Activated CD4-positive, alpha-beta memory T cell treated with anti-CD3 and anti-CD28 coated beads for 36 hours (primary cell): ENCODE data around the gene STK38L. TPM values are rescaled to one million over a fixed set of nuclear protein-coding genes. Genes with fewer than 3 reads are reported as not detected.

Source experiments
- CTCF ChIA-PET: fragments of 350-600 bp; sonication (Branson Sonifier 250); formaldehyde crosslinking; loops from one replicate; lab custom pipeline; 2021; ENCODE audit warnings: antibody characterized with exemption, inconsistent platforms; lab: Charles Lee
- POLR2A ChIA-PET: fragments of 350-600 bp; sonication (Branson Sonifier 250); formaldehyde crosslinking; loops from one replicate; lab custom pipeline; 2021; ENCODE audit warnings: antibody characterized with exemption; lab: Charles Lee
- DNase-seq: peaks from one replicate; pipeline ENCODE4 v3.0.0-alpha.2; 2020
- H3K27ac Mint-ChIP-seq: one replicate; pipeline ENCODE4 v1.8.0; 2021; ENCODE audit warnings: mixed read lengths
- H3K27me3 Mint-ChIP-seq: one replicate; pipeline ENCODE4 v1.8.0; 2021; ENCODE audit warnings: mixed read lengths
- H3K36me3 Mint-ChIP-seq: one replicate; pipeline ENCODE4 v1.8.0; 2021; ENCODE audit warnings: mixed read lengths
- H3K4me1 Mint-ChIP-seq: one replicate; pipeline ENCODE4 v1.8.0; 2021; ENCODE audit warnings: low read depth, mixed read lengths
- H3K4me3 Mint-ChIP-seq: one replicate; pipeline ENCODE4 v1.8.0; 2021; ENCODE audit warnings: mild to moderate bottlenecking, mixed read lengths
- H3K9me3 Mint-ChIP-seq: one replicate; pipeline ENCODE4 v1.8.0; 2021; ENCODE audit warnings: mixed read lengths
- intact Hi-C: fragments of 100-400 bp; cut with micrococcal nuclease; formaldehyde crosslinking; loops from one replicate; pipeline ENCODE4 v1.15.1; 2023
- total RNA-seq, 2 experiments: library from RNA; stranded (reverse); gene quantifications; one replicate each; pipeline ENCODE4 v1.2.3, GENCODE V29; 2021

Gene STK38L
- total RNA-seq, 2 experiments from 2014 or later = 25.1 to 25.2 TPM

GRCh38 chr12:27300226-27300625, 56.1 kb downstream of the STK38L start:
- ChIA-PET POLR2A (interaction anchor here (0.7 kb wide), 1 partner anchor 10 kb away, joined by 4 read pairs; no protein-coding TSS in a partner anchor), CTCF (interaction anchor here (0.6 to 1.2 kb wide), 2 partner anchors 160 to 285 kb away, joined by 3 to 4 read pairs; no protein-coding TSS in a partner anchor)
- H3K27me3 Mint-ChIP-seq = no peaks in the 10 kb centered on the region
- intact Hi-C loops = no loop called here
- peaks cover 4% of the 10 kb centered on the region for H3K4me1 Mint-ChIP-seq
- no peak for DNase-seq
- H3K4me3 Mint-ChIP-seq = no peak overlapping the region
- no peak overlapping the region for H3K27ac Mint-ChIP-seq
- H3K36me3 Mint-ChIP-seq = peaks cover 10% of the 10 kb centered on the region
- H3K9me3 Mint-ChIP-seq = no peaks in the 10 kb centered on the region

GRCh38 chr12:27303139-27304111, 59.3 kb downstream of the STK38L start:
- Mint-ChIP-seq H3K9me3 (no peaks in the 10 kb centered on the region), H3K36me3 (peaks cover 10% of the 10 kb centered on the region), H3K4me1 (no peaks in the 10 kb centered on the region), H3K4me3 (no peak overlapping the region), H3K27me3 (no peaks in the 10 kb centered on the region), H3K27ac (no peak overlapping the region)
- POLR2A ChIA-PET = no interaction called here
- intact Hi-C loops = no loop called here
- CTCF ChIA-PET = interaction anchor here (0.8 to 6.4 kb wide), 9 partner anchors 22 to 689 kb away, joined by 3 to 103 read pairs (median 3); partner anchors contain the start of genes STK38L and TM7SF3
- DNase-seq = no peak

DNA sequence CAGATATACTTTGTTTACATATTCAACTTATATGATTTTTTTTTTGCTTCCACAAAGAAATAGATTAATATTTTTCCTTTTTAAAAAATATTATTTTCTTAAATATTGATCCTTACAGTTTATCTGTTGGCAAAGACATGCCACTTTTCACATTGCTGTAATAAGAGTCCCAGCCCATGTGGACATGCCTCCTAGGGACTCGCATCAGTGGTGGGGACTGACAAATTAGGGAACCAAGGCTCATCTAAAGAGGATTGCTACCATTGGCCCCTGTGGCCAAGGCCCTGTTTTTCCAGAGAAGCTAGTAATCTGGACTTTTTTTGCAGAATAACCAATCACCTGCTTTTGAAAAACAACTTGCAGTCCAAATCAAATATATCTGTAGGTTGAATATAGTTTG, 60.8 kb downstream of the STK38L start:
- no peaks in the 10 kb centered on the region for H3K4me1 Mint-ChIP-seq
- no peaks in the 10 kb centered on the region for H3K9me3 Mint-ChIP-seq
- no peak for DNase-seq
- no peaks in the 10 kb centered on the region for H3K27me3 Mint-ChIP-seq
- H3K4me3 Mint-ChIP-seq = no peak overlapping the region
- POLR2A ChIA-PET = no interaction called here
- intact Hi-C loops = no loop called here
- peaks cover 6% of the 10 kb centered on the region for H3K36me3 Mint-ChIP-seq
- H3K27ac Mint-ChIP-seq = no peak overlapping the region
- CTCF ChIA-PET = interaction anchor here (0.6 to 6.4 kb wide), 23 partner anchors 8 to 453 kb away, joined by 3 to 103 read pairs (median 4); partner anchors contain the start of genes MED21 and TM7SF3

GRCh38 chr12:27305673-27306456, 61.8 kb downstream of the STK38L start:
- Mint-ChIP-seq H3K9me3 (no peaks in the 10 kb centered on the region), H3K27ac (no peak overlapping the region), H3K4me3 (no peak overlapping the region), H3K27me3 (no peaks in the 10 kb centered on the region), H3K4me1 (no peaks in the 10 kb centered on the region), H3K36me3 (peaks cover 10% of the 10 kb centered on the region)
- no peak for DNase-seq
- ChIA-PET CTCF (interaction anchor here (0.6 to 6.4 kb wide), 64 partner anchors 9 to 1247 kb away, joined by 3 to 103 read pairs (median 4); partner anchors contain the start of genes ITPR2, MED21, STK38L and TM7SF3), POLR2A (interaction anchor here (0.6 to 1.2 kb wide), 5 partner anchors 26 to 290 kb away, joined by 3 to 4 read pairs (median 3); partner anchors contain the start of gene STK38L)
- intact Hi-C loops = loop anchor here (1.0 to 2.0 kb wide), 5 partner anchors 61 to 452 kb away; partner anchors contain the start of genes MED21 and STK38L

GRCh38 chr12:27309293-27309994, 65.4 kb downstream of the STK38L start:
- CTCF ChIA-PET = interaction anchor here (1.3 to 1.4 kb wide), 3 partner anchors 270 to 294 kb away, joined by 3 to 5 read pairs (median 4); partner anchors contain the start of gene MED21

GRCh38 chr12:27309995-27310315, 65.9 kb downstream of the STK38L start:
- no peak for DNase-seq
- intact Hi-C loops = no loop called here
- Mint-ChIP-seq H3K4me3 (no peak overlapping the region), H3K27me3 (no peaks in the 10 kb centered on the region), H3K36me3 (peaks cover 14% of the 10 kb centered on the region), H3K4me1 (no peaks in the 10 kb centered on the region), H3K9me3 (no peaks in the 10 kb centered on the region), H3K27ac (no peak overlapping the region)
- CTCF ChIA-PET = interaction anchor here (1.3 to 1.4 kb wide), 2 partner anchors 270 to 295 kb away, joined by 3 to 4 read pairs; no protein-coding TSS in a partner anchor
- POLR2A ChIA-PET = no interaction called here

More at GRCh38 chr12:27309293-27309994, 65.4 kb downstream of the STK38L start:
- DNase-seq = no peak
- H3K4me3 Mint-ChIP-seq = no peak overlapping the region
- H3K9me3 Mint-ChIP-seq = no peaks in the 10 kb centered on the region
- H3K27ac Mint-ChIP-seq = no peak overlapping the region
- intact Hi-C loops = no loop called here
- peaks cover 13% of the 10 kb centered on the region for H3K36me3 Mint-ChIP-seq
- no peaks in the 10 kb centered on the region for H3K27me3 Mint-ChIP-seq
- no peaks in the 10 kb centered on the region for H3K4me1 Mint-ChIP-seq
- POLR2A ChIA-PET = no interaction called here

DNA sequence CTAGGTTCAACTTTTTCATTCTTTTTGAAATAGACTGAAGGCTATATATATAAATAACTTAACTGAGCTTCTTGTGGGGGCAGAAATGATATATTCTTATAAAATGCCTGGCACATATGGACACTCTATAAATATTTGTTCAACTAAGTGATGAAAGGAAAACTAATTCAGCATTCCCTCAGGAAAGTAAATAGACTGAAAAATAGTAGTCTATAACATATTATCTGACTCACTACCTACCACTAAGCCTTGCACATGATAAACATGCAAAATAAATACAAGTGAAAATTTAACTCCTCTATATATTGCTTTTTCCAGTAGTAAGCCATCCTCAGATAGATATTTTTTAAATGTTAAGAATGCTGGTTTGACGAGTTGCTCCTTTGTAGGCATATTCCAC, 72.9 kb downstream of the STK38L start:
- CTCF ChIA-PET = interaction anchor here (0.6 kb wide), 1 partner anchor 390 kb away, joined by 5 read pairs; no protein-coding TSS in a partner anchor
- H3K36me3 Mint-ChIP-seq = peaks cover 15% of the 10 kb centered on the region
- POLR2A ChIA-PET = no interaction called here

DNA sequence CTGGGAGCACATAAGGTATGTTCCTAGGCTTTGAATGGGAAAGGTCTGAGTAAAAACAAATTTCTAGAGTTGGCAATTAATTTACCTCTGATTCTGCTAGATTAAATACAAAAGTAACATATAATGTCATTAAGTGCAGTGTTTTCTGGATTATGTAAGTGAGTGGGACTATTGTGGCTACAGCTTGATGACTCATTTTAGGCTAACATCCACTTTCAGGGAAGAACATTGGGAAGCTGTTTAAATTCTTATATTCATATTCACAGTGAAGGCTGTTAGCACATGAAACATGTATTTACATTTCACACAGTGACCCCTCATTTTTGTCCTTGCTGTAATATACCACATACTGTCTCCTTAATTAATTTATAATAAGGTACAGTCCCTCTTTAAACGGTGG, 75.3 kb downstream of the STK38L start:
- DNase-seq = no peak
- intact Hi-C loops = no loop called here
- ChIA-PET CTCF (no interaction called here), POLR2A (no interaction called here)
- H3K27me3 Mint-ChIP-seq = no peaks in the 10 kb centered on the region
- H3K9me3 Mint-ChIP-seq = no peaks in the 10 kb centered on the region
- no peak overlapping the region for H3K27ac Mint-ChIP-seq
- H3K4me1 Mint-ChIP-seq = no peaks in the 10 kb centered on the region
- H3K36me3 Mint-ChIP-seq = peaks cover 15% of the 10 kb centered on the region
- H3K4me3 Mint-ChIP-seq = no peak overlapping the region

More for the DNA sequence above, 72.9 kb downstream of the STK38L start:
- no peaks in the 10 kb centered on the region for H3K9me3 Mint-ChIP-seq
- H3K27me3 Mint-ChIP-seq = no peaks in the 10 kb centered on the region
- H3K4me1 Mint-ChIP-seq = no peaks in the 10 kb centered on the region
- intact Hi-C loops = no loop called here
- no peak overlapping the region for H3K27ac Mint-ChIP-seq
- H3K4me3 Mint-ChIP-seq = no peak overlapping the region
- DNase-seq = no peak

- ChIA-PET CTCF (interaction anchor here (0.7 kb wide), 1 partner anchor 58 kb away, joined by 3 read pairs; no protein-coding TSS in a partner anchor), POLR2A (interaction anchor here (0.6 kb wide), 1 partner anchor 72 kb away, joined by 5 read pairs; no protein-coding TSS in a partner anchor)
- intact Hi-C loops = no loop called here
- DNase-seq = no peak
- H3K27me3 Mint-ChIP-seq = no peaks in the 10 kb centered on the region
- H3K4me1 Mint-ChIP-seq = no peaks in the 10 kb centered on the region
- peaks cover 15% of the 10 kb centered on the region for H3K36me3 Mint-ChIP-seq
- H3K27ac Mint-ChIP-seq = no peak overlapping the region
- no peaks in the 10 kb centered on the region for H3K9me3 Mint-ChIP-seq
- H3K4me3 Mint-ChIP-seq = no peak overlapping the region
Measured at GRCh38 chr12:27319848-27320247, 75.8 kb downstream of the STK38L start.

DNA sequence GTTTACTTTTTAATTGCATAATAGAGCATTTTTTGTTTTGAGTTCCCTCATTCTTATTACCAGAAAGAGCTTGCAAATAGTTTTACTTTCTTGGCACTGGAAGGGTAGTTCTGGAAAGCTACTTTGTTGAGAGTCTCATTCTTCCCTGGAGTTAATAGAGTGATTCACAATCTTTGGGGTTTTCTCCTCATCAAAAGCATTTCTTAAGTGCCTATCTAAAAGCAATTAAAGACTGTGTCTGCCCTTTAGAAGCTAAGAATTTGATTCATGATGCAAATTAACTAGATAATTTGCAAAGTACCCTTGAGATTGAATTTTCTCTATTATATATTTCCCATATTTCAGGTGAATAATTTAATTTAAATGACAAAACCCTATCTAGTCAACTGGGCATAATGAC, 80.4 kb downstream of the STK38L start:
- no peak for DNase-seq
- intact Hi-C loops = no loop called here
- Mint-ChIP-seq H3K4me3 (no peak overlapping the region), H3K27me3 (no peaks in the 10 kb centered on the region), H3K36me3 (peaks cover 8% of the 10 kb centered on the region), H3K4me1 (peaks cover 4% of the 10 kb centered on the region), H3K9me3 (no peaks in the 10 kb centered on the region), H3K27ac (no peak overlapping the region)
- ChIA-PET CTCF (interaction anchor here (0.8 kb wide), 1 partner anchor 309 kb away, joined by 3 read pairs; no protein-coding TSS in a partner anchor), POLR2A (interaction anchor here (1.1 kb wide), 1 partner anchor 9 kb away, joined by 3 read pairs; no protein-coding TSS in a partner anchor)
